AML-193 (cell line): Measurements from ENCODE around the gene POU2F1.

Experiments
- DNase-seq, 2 experiments: peaks; one replicate each; lab custom pipeline; 2025; lab: John Stamatoyannopoulos, UW

POU2F1 gene

DNA sequence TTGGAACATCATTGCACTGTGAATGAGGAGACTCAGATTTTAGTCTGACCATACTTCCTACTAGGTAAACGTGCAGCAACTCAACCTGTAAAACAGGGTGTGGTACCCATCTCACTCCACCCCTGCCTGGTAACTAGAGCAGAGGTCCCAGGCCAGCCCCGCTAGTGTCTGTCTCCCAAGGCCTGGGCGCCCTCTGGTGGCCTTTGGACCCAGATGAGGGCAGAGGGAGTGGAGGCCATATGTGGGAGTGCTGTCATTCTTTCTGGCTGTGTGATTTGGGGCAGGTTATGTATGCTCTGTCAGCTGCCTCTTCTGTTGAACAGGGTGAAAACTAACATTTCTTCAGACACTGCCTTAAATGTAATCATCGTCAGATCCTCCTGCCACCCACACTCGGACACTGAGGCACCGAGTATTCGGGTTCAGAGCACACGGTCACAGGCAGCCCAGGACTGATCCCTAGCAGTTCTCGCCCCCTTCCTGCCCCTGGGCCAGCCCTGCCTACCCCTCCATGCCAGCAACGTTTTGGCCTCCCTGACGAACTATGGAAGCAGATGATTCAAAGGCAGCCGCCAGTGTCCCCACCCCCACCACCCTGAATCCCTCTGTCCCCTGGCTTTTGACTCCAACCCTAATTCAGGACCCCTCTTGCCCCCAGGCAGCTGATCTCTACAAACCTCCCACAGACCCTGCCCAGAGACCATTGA is 221.6 kb downstream of the POU2F1 start:
- peak; percentile 71 to 72 for DNase-seq

GRCh38 chr1:167442854-167443565 is 222.3 kb downstream of the POU2F1 start:
- DNase-seq: no peak

DNA sequence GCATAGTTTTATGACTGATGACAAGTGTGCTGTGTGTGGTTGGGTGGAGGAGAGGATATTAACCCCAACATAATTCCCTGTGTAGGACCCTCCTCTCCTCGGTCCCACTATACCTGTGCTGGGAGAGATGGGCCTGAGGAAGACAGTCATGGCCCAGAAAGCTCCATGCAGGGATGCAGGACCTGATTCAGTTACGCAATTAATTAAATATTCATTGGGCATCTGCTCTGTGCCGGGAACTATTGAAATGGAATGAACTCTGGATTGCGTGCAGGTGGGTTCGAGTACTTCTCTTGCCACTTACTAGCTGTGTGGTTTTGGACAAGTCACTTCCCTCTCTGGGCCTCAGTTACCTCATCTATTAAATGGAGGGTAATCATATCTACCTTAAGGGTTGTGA is 223.1 kb downstream of the POU2F1 start:
- no peak for DNase-seq

DNA sequence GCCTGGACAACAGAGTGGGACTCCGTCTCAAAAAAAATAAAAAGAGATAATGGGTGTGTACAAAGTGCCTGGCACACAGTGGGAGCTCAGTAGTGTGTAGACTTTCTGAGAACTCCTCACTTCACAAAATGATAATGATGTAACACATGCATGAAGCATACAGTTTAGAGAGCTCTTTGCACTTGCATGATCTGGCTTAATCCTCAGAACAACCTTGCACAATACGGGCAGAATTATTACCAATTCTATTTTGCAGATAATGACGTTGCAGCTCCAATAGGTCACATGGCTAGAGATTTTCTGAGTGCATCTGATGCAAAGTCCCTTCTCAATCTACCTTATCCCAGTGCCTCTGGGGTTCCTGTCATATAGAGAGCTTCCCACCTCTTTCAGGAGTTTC is 226.3 kb downstream of the POU2F1 start:
- DNase-seq: peak; percentile 15 to 43

GRCh38 chr1:167447521-167448136 is 226.9 kb downstream of the POU2F1 start:
- peak; percentile 70 to 83 for DNase-seq

GRCh38 chr1:167450843-167451242 is 230.2 kb downstream of the POU2F1 start:
- DNase-seq: no peak

- DNase-seq: no peak
Observed at GRCh38 chr1:167452483-167452882, 231.8 kb downstream of the POU2F1 start.

GRCh38 chr1:167453123-167453522 is 232.4 kb downstream of the POU2F1 start:
- no peak for DNase-seq

DNA sequence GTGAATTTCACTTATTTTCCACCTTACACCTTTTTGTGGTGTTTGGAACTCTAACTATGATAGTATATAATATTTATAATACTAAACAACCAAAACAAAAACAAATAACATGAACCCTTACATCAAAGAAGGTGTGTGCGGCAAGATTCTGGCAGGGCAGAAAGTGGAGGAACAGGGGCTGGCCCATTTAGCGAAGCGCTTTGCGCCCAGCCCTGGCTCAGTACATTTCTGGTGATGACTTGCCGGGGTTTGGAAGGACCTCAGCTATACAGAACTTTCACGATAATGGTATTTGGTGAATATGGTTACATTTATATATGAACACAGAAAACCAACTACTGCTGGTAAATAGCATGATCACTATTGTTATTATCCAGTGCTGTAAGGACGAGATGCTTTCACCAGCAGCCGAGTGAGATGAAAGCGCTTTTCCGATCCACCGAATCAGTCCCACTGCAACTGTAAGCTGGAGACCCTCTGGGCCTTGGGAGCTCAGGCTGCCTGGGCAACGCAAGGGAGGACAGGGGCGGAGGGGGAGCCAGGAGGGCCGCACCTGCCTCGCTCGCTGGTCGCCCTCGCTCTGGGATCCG is 233.7 kb downstream of the POU2F1 start:
- DNase-seq: no peak

- peak; percentile 28 to 33 for DNase-seq
Observed at GRCh38 chr1:167454894-167455785, 234.5 kb downstream of the POU2F1 start.

- DNase-seq: no peak
Observed at GRCh38 chr1:167455786-167456446, 235.2 kb downstream of the POU2F1 start.

- DNase-seq: no peak
Observed at GRCh38 chr1:167456524-167456923, 235.8 kb downstream of the POU2F1 start.

DNA sequence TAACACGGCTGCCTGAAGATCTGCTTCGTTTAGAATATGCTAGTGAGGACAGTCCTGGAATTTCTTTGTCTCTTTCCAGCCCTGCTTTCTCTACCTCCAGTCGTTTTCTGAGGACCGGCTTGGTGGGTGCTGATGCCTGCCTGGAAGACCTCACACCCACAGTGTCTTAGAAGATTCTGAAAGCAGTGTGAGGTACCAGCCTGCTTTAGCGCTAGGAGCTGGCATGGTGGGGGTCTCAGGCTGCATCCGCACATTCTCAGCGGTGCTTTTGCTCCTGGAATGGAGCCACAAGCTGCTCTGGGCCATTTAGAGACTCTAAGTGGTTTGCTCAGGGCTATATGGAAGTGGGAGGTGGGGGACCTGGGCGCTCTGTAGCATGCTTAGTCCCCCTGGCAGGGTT is 236.2 kb downstream of the POU2F1 start:
- no peak for DNase-seq

DNA sequence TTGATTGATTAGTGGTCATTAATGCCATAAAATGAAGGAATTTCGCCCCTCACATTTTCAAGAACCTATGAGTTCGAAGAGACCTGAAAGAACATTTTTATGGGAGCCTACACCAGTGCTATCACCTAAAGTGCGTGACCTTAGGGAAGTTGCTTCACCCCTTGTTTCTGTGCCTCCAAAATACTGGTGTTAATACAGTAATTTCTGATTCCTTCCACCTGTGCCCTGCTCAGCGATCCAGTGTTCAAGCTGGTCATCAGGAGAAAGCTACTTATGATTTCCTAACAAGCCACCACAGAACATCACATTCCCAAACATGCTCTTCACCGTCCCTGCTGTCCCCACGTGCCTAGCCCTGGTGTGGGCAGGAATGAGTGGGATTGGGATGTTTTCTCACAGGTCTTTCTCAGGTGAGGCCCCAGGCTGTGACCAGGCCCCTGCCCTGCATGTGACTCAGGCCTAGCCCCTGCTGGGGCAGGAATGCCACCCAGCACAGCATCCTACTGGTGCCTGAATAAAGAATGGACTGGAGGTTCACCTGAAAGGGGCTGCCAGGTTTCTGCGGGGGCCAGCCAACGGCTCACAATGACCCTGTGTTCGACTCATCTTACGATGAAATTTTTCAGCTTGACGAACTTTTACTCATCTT is 237.4 kb downstream of the POU2F1 start:
- no peak for DNase-seq

DNA sequence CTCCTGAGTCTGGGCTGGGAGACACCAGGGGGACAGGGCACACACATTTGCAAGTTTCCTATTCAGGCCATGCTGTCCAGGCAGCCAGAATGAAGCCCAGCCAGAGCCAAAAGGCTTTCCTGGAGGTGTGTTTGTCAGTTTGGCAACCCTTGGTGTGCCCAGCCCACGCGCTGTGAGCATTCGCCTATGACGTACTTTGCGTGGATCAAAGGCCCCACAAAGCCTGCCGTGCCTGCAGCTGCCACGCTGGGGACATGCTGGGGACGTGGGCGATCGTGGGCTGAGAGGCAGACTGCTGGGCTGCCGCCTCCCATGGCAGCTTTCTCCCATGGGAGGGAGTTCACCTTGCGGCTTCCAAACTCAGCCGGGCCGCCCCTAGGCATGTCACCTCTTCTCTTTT is 240.2 kb downstream of the POU2F1 start:
- no peak for DNase-seq

- DNase-seq: no peak
Observed at GRCh38 chr1:167462341-167462740, 241.7 kb downstream of the POU2F1 start.

DNA sequence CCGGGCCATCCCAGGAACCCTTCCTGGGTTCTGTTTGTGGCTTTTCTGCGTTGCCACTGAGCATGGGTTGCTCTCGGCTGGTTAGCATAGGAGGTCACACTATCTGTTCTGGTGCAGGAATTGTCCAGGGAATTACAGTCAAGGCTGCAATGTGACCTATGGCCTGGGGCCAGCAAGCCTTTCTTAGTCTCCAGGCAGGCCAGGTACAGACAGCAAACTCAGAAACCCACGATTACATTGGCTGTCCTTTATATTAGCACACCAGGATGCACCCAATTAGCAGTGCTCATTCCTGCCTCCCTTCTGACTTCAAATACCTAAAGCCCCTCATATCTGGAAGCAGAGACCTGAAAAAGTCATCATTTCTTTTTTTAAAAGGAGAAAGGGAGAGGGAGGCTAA is 242.4 kb downstream of the POU2F1 start:
- DNase-seq: no peak

DNA sequence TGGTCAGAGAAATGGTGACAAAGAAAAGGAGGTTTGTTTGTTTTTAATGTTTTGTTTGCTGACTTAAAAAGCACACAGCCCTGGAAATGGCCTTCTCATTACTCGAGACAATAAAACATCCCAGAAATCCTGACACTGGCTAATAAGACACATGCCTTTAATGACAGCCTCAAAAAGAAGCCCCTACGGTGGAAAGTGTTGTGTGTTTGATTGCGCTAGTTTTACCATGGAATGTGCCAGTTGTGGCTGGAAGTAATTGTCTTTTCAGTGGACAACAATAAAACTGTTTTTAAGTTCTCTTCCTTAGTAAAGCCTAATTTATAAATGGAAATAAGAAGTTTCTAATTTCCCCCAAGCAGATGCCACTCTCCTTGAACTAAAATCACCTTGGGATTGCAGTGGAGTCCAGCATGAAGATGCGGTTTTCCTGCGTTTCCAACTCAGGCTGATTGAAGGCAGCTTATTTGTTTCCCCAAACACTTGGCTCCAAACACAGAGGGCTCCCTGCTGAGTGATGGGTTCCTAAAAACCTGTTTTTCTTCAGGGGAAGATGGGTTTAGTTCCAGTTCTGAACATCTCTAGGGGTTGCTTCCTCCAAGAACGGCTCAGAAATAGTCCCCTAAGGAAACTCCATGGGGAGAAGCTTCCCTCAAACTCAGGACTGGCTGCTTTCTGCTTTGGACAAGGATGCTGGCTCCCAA is 243.3 kb downstream of the POU2F1 start:
- DNase-seq: no peak

GRCh38 chr1:167465018-167465417 is 244.3 kb downstream of the POU2F1 start:
- DNase-seq: no peak

DNA sequence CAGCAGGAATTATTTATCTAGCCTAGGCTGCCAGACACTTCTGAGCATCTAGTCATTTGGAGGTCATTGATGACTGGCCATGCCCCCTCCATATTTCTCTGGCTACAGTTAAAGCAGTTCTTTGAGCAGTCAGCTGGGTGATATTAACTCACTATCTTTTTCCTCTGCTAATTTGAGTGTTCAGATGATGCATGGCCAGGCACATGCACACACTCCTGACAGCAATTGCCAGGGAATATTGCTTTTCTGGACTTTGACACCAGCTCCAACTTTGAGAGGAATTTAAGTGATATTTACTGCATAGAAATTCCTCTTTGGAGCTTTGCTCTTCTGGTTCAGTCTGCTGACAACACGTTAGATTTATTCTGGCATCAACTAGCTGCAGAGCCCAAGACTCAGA is 245.1 kb downstream of the POU2F1 start:
- no peak for DNase-seq
